ENCODE measurements around the gene PRKN. TPM values are rescaled to one million over a fixed set of nuclear protein-coding genes. Genes with fewer than 3 reads are reported as not detected.
"Not testable (repeated sequence)": the region's sequence is repeated elsewhere in the genome, so short reads cannot be mapped to it uniquely, and the experiment has no call there.

PRKN gene
- total RNA-seq, 1 donor from 2014 or later: 2.8 TPM

DNA sequence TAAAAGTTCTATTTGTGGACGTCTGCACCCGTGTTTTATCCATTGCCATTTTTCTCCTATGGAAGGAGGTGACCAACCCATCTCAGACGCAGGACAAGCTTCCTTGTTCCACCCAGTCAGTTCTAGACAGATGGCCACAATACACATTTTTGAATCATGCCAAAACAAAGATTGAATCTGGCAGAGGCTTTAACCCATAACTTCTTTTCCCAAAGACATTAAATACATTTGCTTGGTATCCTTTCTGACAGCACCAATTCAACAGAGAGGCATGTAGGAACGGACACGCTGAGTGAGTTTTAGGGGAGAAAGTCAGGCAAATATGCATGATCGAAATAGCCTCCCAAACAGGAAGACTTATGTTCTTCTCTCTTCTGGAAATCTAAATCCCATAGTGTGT, 901.1 kb downstream of the PRKN start:
- Histone ChIP-seq H3K4me3 (no peak overlapping the region), H3K9me3 (ENCODE audit: low read depth) (no peaks in the 10 kb centered on the region), H3F3A (ENCODE audit: low read depth) (no peaks in the 10 kb centered on the region), H2AFZ (replicated peaks) (no peak overlapping the region), H3K4me1 (no peaks in the 10 kb centered on the region), H3K27ac (no peak overlapping the region), H3K9ac (no peak overlapping the region), H3K27me3 (no peaks in the 10 kb centered on the region), H4K20me1 (ENCODE audit: low read depth) (no peaks in the 10 kb centered on the region), H3K4me2 (no peak overlapping the region), H3K36me3 (no peaks in the 10 kb centered on the region), H3K79me2 (ENCODE audit: low read depth) (no peaks in the 10 kb centered on the region)
- Mint-ChIP-seq H3K27me3 (ENCODE audit: insufficient read depth, low read depth) (peaks cover 5% of the 10 kb centered on the region), H3K4me1 (peaks cover 15% of the 10 kb centered on the region), H3K36me3 (no peaks in the 10 kb centered on the region), H3K27ac (no peak overlapping the region), H3K9me3 (no peaks in the 10 kb centered on the region), H3K4me3 (no peak overlapping the region)
- TF ChIP-seq EZH2 (IDR thresholded peaks at IDR 0.05): no peak
- TF ChIP-seq, protein P1, sequence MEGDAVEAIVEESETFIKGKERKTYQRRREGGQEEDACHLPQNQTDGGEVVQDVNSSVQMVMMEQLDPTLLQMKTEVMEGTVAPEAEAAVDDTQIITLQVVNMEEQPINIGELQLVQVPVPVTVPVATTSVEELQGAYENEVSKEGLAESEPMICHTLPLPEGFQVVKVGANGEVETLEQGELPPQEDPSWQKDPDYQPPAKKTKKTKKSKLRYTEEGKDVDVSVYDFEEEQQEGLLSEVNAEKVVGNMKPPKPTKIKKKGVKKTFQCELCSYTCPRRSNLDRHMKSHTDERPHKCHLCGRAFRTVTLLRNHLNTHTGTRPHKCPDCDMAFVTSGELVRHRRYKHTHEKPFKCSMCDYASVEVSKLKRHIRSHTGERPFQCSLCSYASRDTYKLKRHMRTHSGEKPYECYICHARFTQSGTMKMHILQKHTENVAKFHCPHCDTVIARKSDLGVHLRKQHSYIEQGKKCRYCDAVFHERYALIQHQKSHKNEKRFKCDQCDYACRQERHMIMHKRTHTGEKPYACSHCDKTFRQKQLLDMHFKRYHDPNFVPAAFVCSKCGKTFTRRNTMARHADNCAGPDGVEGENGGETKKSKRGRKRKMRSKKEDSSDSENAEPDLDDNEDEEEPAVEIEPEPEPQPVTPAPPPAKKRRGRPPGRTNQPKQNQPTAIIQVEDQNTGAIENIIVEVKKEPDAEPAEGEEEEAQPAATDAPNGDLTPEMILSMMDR (IDR thresholded peaks at IDR 0.05): no peak
- TF ChIP-seq EZH2phosphoT487 (IDR thresholded peaks at IDR 0.05): no peak
- DNase-seq (ENCODE audit: low spot score): no peak

DNA sequence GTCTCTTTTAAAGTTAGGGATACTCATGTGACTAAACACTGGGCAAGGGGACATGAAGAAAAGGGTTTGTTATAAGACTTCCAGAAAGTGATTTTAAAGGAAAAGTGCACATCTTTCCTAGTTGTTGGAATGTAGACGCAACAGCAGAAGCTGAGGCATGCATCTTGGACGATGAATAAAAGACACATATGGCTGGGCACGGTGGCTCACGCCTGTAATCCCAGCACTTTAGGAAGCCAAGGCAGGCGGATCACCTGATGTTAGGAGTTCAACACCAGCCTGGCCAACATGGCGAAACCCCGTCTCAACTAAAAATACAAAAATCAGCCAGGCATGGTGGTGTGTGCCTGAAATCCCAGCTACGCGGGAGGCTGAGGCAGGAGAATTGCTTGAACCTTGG, 905.4 kb downstream of the PRKN start:
- H3K27me3 ChIP-seq; H4K20me1 ChIP-seq (ENCODE audit: low read depth); H2AFZ ChIP-seq (replicated peaks); H3F3A ChIP-seq (ENCODE audit: low read depth); H3K4me2 ChIP-seq; H3K36me3 ChIP-seq; H3K36me3 Mint-ChIP-seq; H3K9me3 Mint-ChIP-seq; H3K4me1 Mint-ChIP-seq; H3K27ac Mint-ChIP-seq; H3K79me2 ChIP-seq (ENCODE audit: low read depth); H3K27ac ChIP-seq; DNase-seq (ENCODE audit: low spot score); H3K4me3 Mint-ChIP-seq; H3K4me1 ChIP-seq; H3K9me3 ChIP-seq (ENCODE audit: low read depth); H3K4me3 ChIP-seq; H3K27me3 Mint-ChIP-seq (ENCODE audit: insufficient read depth, low read depth); H3K9ac ChIP-seq: not testable (repeated sequence)

DNA sequence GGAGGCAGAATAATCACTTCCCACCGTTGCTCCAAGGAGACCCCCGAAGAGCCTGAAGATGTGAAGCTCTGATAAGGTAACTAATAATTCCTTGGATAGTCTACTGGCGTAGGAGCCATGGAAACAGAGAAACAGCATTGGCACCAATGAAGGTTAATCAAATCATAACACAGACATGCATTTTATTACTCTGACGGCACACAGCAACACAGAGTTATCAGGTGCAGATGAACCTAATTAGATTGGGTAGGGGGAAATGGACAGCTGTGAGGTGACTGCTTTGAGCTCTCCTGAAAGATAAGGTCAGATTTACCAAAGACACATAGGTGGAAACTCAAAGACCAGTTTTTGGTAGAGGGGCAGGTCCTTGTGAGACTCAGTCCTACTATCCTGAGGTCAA, 909.7 kb downstream of the PRKN start:
- Mint-ChIP-seq H3K27ac (no peak overlapping the region), H3K4me3 (no peak overlapping the region), H3K36me3 (no peaks in the 10 kb centered on the region), H3K27me3 (ENCODE audit: insufficient read depth, low read depth) (peaks cover 2% of the 10 kb centered on the region), H3K9me3 (peaks cover under 1% of the 10 kb centered on the region), H3K4me1 (peaks cover 17% of the 10 kb centered on the region)
- H3K27me3 ChIP-seq: no peaks in the 10 kb centered on the region
- DNase-seq (ENCODE audit: low spot score): no peak
- TF ChIP-seq, protein P1 (IDR thresholded peaks at IDR 0.05): no peak
- no peak for TF ChIP-seq EZH2phosphoT487 (IDR thresholded peaks at IDR 0.05)
- TF ChIP-seq EZH2 (IDR thresholded peaks at IDR 0.05): no peak
- peaks cover 4% of the 10 kb centered on the region for H3K4me1 ChIP-seq
- H3K9me3 ChIP-seq (ENCODE audit: low read depth): no peaks in the 10 kb centered on the region
- H3K4me2 ChIP-seq: no peak overlapping the region
- no peak overlapping the region for H3K27ac ChIP-seq
- H3K36me3 ChIP-seq: no peaks in the 10 kb centered on the region
- H2AFZ ChIP-seq (replicated peaks): no peak overlapping the region
- H3K9ac ChIP-seq: no peak overlapping the region
- H3K79me2 ChIP-seq (ENCODE audit: low read depth): no peaks in the 10 kb centered on the region
- no peaks in the 10 kb centered on the region for H4K20me1 ChIP-seq (ENCODE audit: low read depth)
- no peaks in the 10 kb centered on the region for H3F3A ChIP-seq (ENCODE audit: low read depth)
- H3K4me3 ChIP-seq: no peak overlapping the region

DNA sequence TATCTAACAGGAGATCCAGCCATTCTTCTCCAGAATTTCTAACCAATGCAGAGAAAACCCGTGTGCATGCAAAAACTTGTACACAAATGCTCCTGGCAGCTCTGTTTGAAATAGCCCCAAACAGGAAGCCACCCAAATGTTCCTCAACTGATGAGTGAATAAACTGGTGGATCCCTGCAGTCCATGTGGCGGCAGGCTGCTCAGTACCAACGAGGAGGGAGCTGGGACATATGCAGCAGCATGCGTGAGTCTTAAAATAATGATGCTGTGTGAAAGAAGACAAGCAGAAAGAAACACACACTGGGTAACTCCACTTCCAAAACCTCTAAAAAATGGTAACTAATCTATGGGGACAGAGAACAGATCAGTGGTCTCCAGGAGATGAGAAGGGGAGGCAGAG, 911.6 kb downstream of the PRKN start:
- Histone ChIP-seq H3K79me2 (ENCODE audit: low read depth) (no peaks in the 10 kb centered on the region), H3K27me3 (no peaks in the 10 kb centered on the region), H3K9ac (no peak overlapping the region), H3K9me3 (ENCODE audit: low read depth) (no peaks in the 10 kb centered on the region), H3F3A (ENCODE audit: low read depth) (no peaks in the 10 kb centered on the region), H2AFZ (replicated peaks) (no peak overlapping the region), H3K4me1 (peaks cover 4% of the 10 kb centered on the region), H3K36me3 (no peaks in the 10 kb centered on the region), H3K4me3 (no peak overlapping the region), H4K20me1 (ENCODE audit: low read depth) (no peaks in the 10 kb centered on the region), H3K27ac (no peak overlapping the region), H3K4me2 (no peak overlapping the region)
- no peak for DNase-seq (ENCODE audit: low spot score)
- no peaks in the 10 kb centered on the region for H3K36me3 Mint-ChIP-seq
- peaks cover 6% of the 10 kb centered on the region for H3K9me3 Mint-ChIP-seq
- no peak overlapping the region for H3K27ac Mint-ChIP-seq
- H3K4me3 Mint-ChIP-seq: no peak overlapping the region
- TF ChIP-seq, protein P1 (IDR thresholded peaks at IDR 0.05): no peak
- TF ChIP-seq EZH2 (IDR thresholded peaks at IDR 0.05): no peak
- TF ChIP-seq EZH2phosphoT487 (IDR thresholded peaks at IDR 0.05): no peak
- H3K27me3 Mint-ChIP-seq (ENCODE audit: insufficient read depth, low read depth): peaks cover 2% of the 10 kb centered on the region
- H3K4me1 Mint-ChIP-seq: peaks cover 17% of the 10 kb centered on the region

Measured in neural progenitor cell (in vitro differentiated cells).